ENCODE measurements around the gene PRF1.
"Not testable (repeated sequence)": the region's sequence is repeated elsewhere in the genome, so short reads cannot be mapped to it uniquely, and the experiment has no call there.

PRF1 gene

GRCh38 chr10:70592186-70592735 is 10.3 kb downstream of the PRF1 start:
- DNase-seq, result no peak

- DNase-seq, result no peak
These were observed 11.7 kb downstream of the PRF1 start for GRCh38 chr10:70590655-70591416.

DNA sequence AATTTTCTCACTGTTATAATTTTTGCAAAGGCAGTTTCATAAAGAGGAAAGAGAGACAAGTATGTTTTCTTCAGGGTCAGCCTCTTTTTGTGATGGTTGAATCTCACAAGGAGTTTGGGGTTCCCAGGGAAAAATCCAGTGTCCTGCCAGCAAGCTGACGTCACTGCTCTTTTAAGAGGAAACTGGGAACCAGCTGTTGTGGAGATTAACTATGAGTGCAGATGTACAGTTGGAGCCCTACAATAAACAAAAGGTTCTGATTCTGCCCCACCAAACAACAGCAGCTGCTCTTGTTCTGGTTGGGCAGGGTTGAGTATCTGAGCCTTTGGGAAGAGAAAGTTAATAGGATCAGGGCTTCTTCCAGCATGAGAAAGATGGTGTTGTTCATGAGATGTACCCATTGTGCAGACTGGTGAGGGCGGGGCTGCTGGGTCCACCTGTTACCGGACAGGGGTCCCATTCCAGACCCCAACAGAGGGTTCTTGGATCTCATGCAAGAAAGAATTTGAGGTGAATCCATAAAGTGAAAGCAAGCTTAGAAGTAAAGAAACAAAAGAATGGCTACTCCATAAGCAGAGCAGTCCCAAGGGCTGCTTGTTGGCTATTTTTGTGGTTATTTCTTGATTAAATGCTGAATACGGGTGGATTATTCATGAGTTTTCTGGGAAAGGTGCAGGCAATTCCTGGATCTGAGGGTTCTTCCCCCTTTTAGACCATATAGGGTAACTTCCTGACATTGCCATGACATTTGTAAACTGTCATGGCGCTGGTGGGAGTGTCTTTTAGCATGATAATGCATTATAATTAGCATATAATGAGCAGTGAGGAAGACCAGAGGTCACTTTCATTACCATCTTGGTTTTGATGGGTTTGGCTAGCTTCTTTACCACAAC is 12.5 kb downstream of the PRF1 start:
- no peak for DNase-seq

DNA sequence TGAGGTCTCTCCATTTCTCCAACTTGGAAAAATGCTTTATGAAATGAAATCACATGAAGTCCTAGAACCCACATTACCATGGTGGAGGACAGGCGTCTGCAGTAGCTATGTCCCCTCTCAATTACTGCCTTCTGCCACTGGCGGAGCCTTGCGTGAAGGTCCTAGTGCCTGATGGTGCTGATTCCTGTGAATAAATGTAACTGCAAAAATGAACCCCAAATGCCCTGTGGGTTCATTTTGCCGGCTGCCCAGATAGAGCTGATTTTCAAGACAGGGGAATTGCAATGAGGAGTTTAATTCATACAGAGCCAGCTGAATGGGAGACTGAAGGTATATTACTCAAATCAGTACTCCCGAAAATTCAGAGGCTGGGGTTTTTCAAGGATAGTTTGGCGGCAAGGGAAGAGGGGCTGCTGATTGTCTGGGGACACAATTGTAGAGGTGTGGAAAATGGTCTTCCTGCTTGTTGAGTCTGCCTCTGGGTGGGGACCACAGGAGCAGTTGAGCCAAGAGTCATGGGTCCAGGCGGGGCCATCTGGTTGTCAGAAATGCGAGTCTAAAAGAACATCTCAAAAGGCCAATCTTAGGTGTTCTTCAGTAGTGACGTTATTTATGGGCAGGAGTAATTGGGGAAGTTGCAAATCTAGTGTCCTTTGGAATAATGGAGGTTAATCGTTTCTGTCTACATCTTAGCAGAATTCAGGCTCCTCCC is 13.5 kb downstream of the PRF1 start:
- DNase-seq, result no peak

DNA sequence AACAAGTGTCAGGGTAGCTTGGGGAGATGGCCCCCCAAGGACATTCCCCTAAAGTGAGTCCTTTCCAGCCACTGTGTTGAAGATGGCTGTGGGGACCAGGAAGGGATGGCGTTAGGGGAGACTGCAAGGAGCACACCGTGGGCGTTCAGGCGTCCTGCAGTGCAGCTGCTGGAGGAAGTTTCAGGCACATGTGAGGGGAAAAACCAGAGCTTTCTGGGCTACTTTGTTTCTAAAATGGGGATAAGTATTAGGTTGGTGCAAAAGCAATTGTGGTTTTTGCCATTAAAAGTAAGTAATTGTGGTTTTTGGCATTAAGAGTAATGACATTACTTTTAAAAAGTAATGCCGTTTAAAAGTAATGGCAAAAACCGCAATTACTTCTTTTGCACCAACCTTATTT is 14.3 kb downstream of the PRF1 start:
- no peak for DNase-seq

DNA sequence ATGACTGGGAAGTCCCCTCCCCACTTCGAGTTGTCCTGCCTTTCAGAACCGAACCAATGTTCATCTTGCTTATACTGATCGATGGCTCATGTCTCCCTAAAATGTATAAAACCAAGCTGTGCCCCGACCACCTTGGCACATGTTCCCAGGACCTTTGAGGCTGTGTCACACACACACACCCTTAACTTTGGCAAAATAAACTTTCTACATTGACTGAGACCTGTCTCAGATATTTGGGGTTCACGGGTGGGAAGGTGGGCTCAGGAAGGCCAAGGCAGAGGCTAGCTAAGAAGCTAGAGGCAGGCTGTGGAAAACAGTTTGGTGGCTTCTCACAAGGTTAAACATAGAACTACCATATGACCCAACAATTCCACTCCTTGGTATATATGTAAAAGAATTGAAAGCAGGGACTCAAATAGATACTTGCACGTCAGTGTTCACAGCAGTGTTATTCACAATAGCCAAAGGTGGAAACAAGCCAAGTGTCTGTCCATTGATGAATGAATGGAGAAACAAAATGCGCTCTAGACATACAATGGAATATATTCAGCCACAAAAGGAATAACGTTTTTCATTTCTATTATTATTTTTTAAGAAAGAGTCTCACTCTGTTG is 15.4 kb downstream of the PRF1 start:
- DNase-seq, result no peak

- DNase-seq, result no peak
These were observed 16.1 kb downstream of the PRF1 start for GRCh38 chr10:70586348-70586930.

DNA sequence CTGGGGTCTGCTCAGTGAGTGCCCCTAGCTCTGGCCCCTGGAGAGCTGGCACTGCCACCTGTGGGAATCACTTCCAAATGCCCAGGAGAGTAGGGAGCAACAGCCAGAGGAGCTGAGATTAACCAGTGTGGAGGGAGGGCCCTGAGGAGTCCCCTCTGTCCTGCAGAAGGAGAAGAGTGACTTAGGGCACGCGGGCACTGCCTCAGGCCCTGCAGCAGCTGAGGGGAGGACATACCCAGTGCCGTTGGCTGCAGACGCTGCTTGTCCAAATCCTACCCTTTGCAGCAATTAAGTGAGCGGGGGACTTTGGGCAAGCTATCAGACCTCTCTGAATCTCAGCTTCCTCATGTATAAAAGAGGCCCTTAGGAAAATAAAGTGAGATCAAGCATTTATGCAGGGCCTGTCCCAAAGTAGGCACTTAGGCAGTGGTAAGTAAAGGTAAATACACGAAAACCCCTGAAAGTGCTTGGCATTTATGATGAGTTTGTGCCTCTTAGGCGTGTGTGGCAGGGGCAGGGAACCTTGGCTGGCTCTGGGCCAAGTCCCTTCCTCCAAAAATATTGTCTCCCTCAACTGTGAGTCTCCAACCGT is 16.9 kb downstream of the PRF1 start:
- no peak for DNase-seq

- DNase-seq, result no peak
These were observed 17.5 kb downstream of the PRF1 start for GRCh38 chr10:70584909-70585544.

DNA sequence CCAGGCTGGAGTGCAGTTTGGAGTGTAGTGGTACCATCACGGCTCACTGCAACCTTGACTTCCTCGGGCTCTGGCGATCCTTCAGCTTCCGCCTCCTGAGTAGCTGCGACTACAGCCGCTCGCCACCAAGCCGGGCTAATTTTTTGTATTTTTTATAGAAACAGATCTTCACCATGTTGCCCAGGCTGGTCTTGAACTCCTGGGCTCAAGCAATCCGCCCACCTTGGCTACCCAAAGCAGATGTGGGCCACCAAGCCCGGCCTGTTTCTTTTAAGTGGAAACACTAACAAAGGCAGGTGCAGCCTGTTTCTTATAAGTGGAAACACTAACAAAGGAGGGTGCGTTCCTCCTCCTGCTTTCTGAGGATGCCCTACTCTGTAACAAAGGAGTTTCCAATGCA is 18.2 kb downstream of the PRF1 start:
- no peak for DNase-seq

DNA sequence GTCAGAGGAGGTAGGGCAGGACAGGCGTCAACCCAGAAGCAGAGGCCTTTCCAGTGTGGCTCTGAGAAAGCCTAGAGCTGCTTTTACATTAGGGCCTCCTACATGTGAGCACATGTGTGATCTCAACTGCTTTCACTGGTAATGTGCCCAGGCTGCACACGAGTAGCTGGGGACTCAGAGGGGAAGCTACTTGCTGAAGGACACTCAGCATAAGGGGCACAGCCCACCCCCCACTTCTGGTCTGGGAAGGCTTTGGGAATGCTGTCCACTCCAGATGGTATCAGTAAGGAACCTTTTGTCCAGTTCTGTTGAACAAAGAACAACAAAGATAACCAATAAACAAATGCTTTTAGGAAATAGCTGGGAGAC is 18.9 kb downstream of the PRF1 start:
- no peak for DNase-seq

DNA sequence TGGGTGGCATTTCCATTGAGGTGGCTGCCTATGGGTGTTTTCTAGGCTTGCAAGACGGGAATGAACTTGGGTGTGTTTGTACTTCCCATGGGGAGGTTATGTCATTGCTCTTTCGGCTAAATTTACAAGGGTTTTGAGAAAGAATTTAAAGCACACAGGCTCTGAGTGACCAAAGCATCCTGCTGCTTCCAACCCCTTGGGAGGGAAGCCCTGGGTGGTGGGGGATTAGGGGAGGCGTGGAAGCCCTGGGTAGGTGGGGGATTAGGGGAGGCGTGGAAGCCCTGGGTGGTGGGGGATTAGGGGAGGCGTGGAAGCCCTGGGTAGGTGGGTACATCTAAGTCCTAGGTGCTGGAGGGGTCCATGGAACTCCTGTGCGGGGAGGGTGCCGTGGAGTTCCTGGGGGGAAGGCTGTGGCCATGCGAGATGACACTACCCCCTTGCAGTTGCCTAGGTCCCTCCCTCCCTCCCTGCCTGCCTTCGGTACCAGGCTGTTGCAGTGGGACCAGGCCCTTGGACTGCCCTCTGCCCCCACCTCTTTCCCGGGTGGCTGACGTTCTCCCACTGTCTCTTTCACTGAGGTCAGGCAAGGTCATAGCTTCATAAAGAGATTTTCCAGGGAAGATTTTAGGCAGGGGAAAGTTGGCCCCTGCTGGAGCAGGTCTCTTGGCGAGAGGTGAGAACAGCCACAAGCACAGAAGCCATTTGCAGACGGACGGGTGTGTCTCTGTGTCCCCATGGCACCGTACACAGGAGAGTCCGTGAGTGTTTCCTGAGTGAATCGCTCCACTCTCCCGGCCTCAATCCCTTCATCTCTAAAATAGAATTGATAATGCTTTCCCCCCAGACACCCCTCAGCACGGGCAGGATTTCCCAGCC is 19.5 kb downstream of the PRF1 start:
- no peak for DNase-seq

GRCh38 chr10:70581176-70581575 is 21.4 kb downstream of the PRF1 start:
- not testable (repeated sequence) for DNase-seq

- DNase-seq, result no peak
These were observed 23.1 kb downstream of the PRF1 start for GRCh38 chr10:70579234-70580002.

- DNase-seq, result peak; percentile 43
These were observed 24.1 kb downstream of the PRF1 start for GRCh38 chr10:70578371-70578947.

DNA sequence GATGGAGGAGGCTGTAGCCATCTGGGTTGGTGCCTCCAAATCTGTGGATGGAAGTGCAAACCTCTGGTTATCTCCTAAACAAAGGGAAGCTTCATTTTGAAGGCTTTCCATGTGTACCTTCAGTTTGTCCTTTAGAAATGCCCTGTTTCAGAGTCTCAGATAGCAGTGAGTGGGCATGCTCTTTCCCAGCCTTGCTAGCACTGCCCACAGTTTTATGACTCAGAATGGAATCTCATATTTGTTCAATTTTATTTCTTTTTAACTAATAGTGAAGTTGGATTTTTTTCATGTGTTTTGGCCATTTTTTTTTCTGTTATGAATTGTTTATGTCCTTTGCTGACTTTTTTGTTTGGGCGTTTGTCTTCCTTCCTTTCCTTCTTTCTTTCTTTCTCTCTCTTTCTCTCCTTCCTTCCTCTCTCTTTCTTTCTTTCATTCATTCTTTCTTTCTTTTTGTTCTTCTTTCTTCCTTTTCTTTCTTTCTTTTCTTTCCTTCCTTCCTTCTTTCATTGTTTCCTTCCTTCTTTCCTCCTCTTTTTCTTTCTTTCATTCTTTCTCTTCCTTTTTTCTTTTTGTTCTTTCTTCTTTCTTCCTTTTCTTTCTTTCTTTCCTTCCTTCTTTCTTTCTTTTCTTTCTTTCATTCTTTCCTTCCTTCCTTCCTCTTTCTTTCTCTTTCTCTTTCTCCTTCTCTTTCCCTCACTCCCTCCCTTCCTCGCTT is 25.6 kb downstream of the PRF1 start:
- no peak for DNase-seq

GRCh38 chr10:70575874-70576802 is 26.4 kb downstream of the PRF1 start:
- DNase-seq, result no peak
